A673 (cell line): ENCODE data around the gene SLC25A31.

ENCODE experiments used
- EZH2 ChIP-seq: fragments of 200-600 bp; sonication (generic); IDR thresholded peaks from 2 replicates; pipeline ENCODE4 v1.6.1; 2017; ENCODE audit warnings: borderline replicate concordance, low read depth, mild to moderate bottlenecking, mixed read lengths, antibody characterized with exemption, low read length; ENCODE audit not compliant: poor library complexity, severe bottlenecking
- TF ChIP-seq, protein P1 (sequence below): fragments of 300-800, 200-600 bp; sonication (generic); conservative IDR thresholded peaks from 2 replicates; pipeline ENCODE4 v1.5.1; 2017; ENCODE audit warnings: low read depth, mild to moderate bottlenecking, antibody characterized with exemption, low read length, moderate library complexity, mixed read lengths

DNA sequence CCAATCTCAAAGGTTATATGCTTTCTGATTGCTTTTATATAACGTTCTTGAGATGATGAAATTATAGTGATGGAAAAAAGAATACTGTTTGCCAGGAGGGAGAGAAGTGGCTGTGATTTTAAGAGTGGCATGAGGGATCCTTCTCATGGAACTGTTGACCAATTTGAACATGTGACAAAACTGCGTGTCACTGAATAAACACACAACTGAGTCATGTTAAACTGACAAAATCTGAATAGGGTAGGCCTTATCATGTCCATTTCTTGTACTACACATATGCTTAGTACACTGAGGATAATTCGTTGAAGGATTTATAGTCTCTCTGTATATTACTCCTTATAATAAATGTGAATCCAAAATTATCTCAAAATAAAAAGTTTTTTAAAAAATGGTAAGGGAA, 29.7 kb downstream of the SLC25A31 start:
- TF ChIP-seq, protein P1, sequence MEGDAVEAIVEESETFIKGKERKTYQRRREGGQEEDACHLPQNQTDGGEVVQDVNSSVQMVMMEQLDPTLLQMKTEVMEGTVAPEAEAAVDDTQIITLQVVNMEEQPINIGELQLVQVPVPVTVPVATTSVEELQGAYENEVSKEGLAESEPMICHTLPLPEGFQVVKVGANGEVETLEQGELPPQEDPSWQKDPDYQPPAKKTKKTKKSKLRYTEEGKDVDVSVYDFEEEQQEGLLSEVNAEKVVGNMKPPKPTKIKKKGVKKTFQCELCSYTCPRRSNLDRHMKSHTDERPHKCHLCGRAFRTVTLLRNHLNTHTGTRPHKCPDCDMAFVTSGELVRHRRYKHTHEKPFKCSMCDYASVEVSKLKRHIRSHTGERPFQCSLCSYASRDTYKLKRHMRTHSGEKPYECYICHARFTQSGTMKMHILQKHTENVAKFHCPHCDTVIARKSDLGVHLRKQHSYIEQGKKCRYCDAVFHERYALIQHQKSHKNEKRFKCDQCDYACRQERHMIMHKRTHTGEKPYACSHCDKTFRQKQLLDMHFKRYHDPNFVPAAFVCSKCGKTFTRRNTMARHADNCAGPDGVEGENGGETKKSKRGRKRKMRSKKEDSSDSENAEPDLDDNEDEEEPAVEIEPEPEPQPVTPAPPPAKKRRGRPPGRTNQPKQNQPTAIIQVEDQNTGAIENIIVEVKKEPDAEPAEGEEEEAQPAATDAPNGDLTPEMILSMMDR = no peak
- TF ChIP-seq EZH2 = no peak
